ENCODE data around the gene FHAD1. TPM values are rescaled to one million over a fixed set of nuclear protein-coding genes. Genes with fewer than 3 reads are reported as not detected.

The FHAD1 gene
- total and polyA plus RNA-seq, 10 of the 15 experiments (the other 5 are each of a cell fraction or from before 2014, with no cell fraction given), result 0.09 to 1.0 (median 0.32) TPM; not detected in 2

DNA sequence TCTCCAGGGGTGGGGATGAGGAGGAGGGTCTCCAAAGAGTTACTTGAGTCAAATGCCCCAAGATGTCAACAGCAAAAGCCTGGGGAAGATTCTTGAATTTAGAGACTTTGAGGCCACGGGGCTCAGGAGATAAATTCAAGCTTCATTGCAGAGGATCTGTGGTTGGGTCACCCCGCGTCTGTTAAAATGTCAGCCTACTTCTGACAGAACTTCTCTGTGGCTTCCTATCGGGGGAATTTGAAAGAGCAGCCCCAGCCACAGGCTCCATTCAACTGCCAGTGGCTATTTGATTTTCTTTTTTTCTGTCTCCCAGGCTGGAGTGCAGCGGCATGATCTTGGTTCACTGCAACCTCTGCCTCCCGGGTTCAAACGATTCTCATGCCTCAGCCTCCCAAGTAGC lies 100.2 kb downstream of the FHAD1 start:
- TF ChIP-seq RUNX3 (IDR thresholded peaks at IDR 0.05; ENCODE audit: low read length) (peak; percentile 54), CHD4 (IDR thresholded peaks at IDR 0.05) (no peak), FOS (IDR thresholded peaks at IDR 0.05; ENCODE audit: borderline replicate concordance, extremely low read depth, insufficient read length) (no peak), TCF3 (IDR thresholded peaks at IDR 0.05; ENCODE audit: borderline replicate concordance, insufficient read depth, low read depth, low read length) (no peak), EZH2 (IDR thresholded peaks at IDR 0.05; ENCODE audit: borderline replicate concordance, control insufficient read depth, low read depth, low read length) (no peak)
- TF ChIP-seq, protein P1, sequence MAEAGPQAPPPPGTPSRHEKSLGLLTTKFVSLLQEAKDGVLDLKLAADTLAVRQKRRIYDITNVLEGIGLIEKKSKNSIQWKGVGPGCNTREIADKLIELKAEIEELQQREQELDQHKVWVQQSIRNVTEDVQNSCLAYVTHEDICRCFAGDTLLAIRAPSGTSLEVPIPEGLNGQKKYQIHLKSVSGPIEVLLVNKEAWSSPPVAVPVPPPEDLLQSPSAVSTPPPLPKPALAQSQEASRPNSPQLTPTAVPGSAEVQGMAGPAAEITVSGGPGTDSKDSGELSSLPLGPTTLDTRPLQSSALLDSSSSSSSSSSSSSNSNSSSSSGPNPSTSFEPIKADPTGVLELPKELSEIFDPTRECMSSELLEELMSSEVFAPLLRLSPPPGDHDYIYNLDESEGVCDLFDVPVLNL (IDR thresholded peaks at IDR 0.05; ENCODE audit: low read depth, low read length), result no peak
- POLR2A ChIA-PET, result interaction anchor here (1.1 kb wide), 1 partner anchor 70 kb away, joined by 3 read pairs; no protein-coding TSS in a partner anchor
- intact Hi-C loops (cut with micrococcal nuclease; ENCODE audit: unreplicated experiment) (no loop called here), in situ Hi-C loops (cut with MboI) (no loop called here)
- no peak overlapping the region for H3K4me2 ChIP-seq (ENCODE audit: control insufficient read depth, insufficient read depth)
- H3K4me1 ChIP-seq (ENCODE audit: control insufficient read depth, insufficient read depth, low read length), result peaks cover 20% of the 10 kb centered on the region
- SMC1A ChIA-PET (ENCODE audit: uncharacterized antibody, unreplicated experiment), result no interaction called here
- DNase-seq (ENCODE audit: low read depth, low spot score) (no peak), FAIRE-seq (no peak), ATAC-seq (no peak)
- H3K79me2 ChIP-seq (ENCODE audit: control insufficient read depth, insufficient read depth, low read length), result no peaks in the 10 kb centered on the region
- no peak overlapping the region for H3K4me3 ChIP-seq
- BruUV-seq (replicated peaks), result no TSS peak
- H3K27ac ChIP-seq (ENCODE audit: control insufficient read depth, insufficient read depth), result no peak overlapping the region
- no peak overlapping the region for H3K9ac ChIP-seq (ENCODE audit: control insufficient read depth, insufficient read depth, low read length)
- H3K36me3 ChIP-seq (ENCODE audit: control insufficient read depth in 2 of 2, insufficient read depth in 2 of 2, low read length in 1 of 2), result no peaks in the 10 kb centered on the region
- H2AFZ ChIP-seq (ENCODE audit: control insufficient read depth, low read depth, low read length), result no peak overlapping the region
- 56% methylated on average over 7 of the region's 7 CpGs for WGBS (ENCODE audit: insufficient coverage, insufficient replicate concordance, low lambda C conversion rate, missing lambda C conversion rate)
- no peaks in the 10 kb centered on the region; the same call in 2 of the 3 replicates for H3K9me3 ChIP-seq (replicated peaks; ENCODE audit: control insufficient read depth, insufficient read depth, low read length)
- RAD21 ChIA-PET (ENCODE audit: unreplicated experiment), result no interaction called here
- CTCF ChIA-PET, result interaction anchor here (0.7 to 1.5 kb wide), 2 partner anchors 12 to 22 kb away, joined by 4 read pairs; no protein-coding TSS in a partner anchor
- H3K27me3 ChIP-seq (replicated peaks in 1 of 2; ENCODE audit: control insufficient read depth in 2 of 2, insufficient read depth in 2 of 2, low read length in 1 of 2), result no peaks in the 10 kb centered on the region
- H4K20me1 ChIP-seq (ENCODE audit: control insufficient read depth, insufficient read depth), result no peaks in the 10 kb centered on the region

DNA sequence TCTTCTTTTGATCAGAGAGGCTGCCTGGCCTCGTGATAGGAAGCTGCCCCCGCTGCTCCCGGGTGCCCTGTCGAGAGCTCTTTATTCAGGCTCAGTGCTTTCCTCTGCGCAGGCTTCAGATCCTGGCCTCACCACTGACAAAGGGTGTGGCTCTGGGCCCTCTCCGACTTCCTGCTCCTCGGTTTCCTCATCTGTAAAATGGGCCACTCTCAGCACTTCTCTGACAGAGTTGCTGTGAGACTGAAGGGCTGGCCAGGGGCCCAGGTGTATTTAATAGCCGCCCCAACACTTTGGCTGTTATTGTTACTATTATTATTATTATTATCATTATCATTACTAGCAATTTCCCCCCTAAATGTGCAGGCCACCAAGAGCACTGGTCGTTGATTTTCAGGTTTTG lies 101.6 kb downstream of the FHAD1 start:
- in situ Hi-C loops (cut with MboI) (no loop called here), intact Hi-C loops (cut with micrococcal nuclease; ENCODE audit: unreplicated experiment) (no loop called here)
- DNase-seq (ENCODE audit: low read depth, low spot score) (no peak), ATAC-seq (no peak), FAIRE-seq (no peak)
- Histone ChIP-seq H3K4me2 (ENCODE audit: control insufficient read depth, insufficient read depth) (no peak overlapping the region), H4K20me1 (ENCODE audit: control insufficient read depth, insufficient read depth) (no peaks in the 10 kb centered on the region), H2AFZ (ENCODE audit: control insufficient read depth, low read depth, low read length) (no peak overlapping the region), H3K9me3 (replicated peaks; ENCODE audit: control insufficient read depth, insufficient read depth, low read length) (no peaks in the 10 kb centered on the region; the same call in 2 of the 3 replicates), H3K79me2 (ENCODE audit: control insufficient read depth, insufficient read depth, low read length) (no peaks in the 10 kb centered on the region), H3K27me3 (replicated peaks in 1 of 2; ENCODE audit: control insufficient read depth in 2 of 2, insufficient read depth in 2 of 2, low read length in 1 of 2) (no peaks in the 10 kb centered on the region), H3K36me3 (ENCODE audit: control insufficient read depth in 2 of 2, insufficient read depth in 2 of 2, low read length in 1 of 2) (no peaks in the 10 kb centered on the region), H3K4me1 (ENCODE audit: control insufficient read depth, insufficient read depth, low read length) (peaks cover 20% of the 10 kb centered on the region), H3K27ac (ENCODE audit: control insufficient read depth, insufficient read depth) (no peak overlapping the region), H3K9ac (ENCODE audit: control insufficient read depth, insufficient read depth, low read length) (no peak overlapping the region), H3K4me3 (no peak overlapping the region)
- ChIA-PET RAD21 (ENCODE audit: unreplicated experiment) (no interaction called here), CTCF (no interaction called here), POLR2A (no interaction called here), SMC1A (ENCODE audit: uncharacterized antibody, unreplicated experiment) (interaction anchor here (0.5 kb wide), 1 partner anchor 101 kb away, joined by 3 read pairs; no protein-coding TSS in a partner anchor)
- 52% methylated on average over 9 of the region's 9 CpGs for WGBS (ENCODE audit: insufficient coverage, insufficient replicate concordance, low lambda C conversion rate, missing lambda C conversion rate)
- BruUV-seq (replicated peaks), result no TSS peak
- TF ChIP-seq, protein P2, sequence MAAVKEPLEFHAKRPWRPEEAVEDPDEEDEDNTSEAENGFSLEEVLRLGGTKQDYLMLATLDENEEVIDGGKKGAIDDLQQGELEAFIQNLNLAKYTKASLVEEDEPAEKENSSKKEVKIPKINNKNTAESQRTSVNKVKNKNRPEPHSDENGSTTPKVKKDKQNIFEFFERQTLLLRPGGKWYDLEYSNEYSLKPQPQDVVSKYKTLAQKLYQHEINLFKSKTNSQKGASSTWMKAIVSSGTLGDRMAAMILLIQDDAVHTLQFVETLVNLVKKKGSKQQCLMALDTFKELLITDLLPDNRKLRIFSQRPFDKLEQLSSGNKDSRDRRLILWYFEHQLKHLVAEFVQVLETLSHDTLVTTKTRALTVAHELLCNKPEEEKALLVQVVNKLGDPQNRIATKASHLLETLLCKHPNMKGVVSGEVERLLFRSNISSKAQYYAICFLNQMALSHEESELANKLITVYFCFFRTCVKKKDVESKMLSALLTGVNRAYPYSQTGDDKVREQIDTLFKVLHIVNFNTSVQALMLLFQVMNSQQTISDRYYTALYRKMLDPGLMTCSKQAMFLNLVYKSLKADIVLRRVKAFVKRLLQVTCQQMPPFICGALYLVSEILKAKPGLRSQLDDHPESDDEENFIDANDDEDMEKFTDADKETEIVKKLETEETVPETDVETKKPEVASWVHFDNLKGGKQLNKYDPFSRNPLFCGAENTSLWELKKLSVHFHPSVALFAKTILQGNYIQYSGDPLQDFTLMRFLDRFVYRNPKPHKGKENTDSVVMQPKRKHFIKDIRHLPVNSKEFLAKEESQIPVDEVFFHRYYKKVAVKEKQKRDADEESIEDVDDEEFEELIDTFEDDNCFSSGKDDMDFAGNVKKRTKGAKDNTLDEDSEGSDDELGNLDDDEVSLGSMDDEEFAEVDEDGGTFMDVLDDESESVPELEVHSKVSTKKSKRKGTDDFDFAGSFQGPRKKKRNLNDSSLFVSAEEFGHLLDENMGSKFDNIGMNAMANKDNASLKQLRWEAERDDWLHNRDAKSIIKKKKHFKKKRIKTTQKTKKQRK (IDR thresholded peaks at IDR 0.05; ENCODE audit: low read depth, low read length), result no peak
- no peak for TF ChIP-seq NFXL1 (IDR thresholded peaks at IDR 0.05; ENCODE audit: borderline replicate concordance)
- TF ChIP-seq SIX5 (IDR thresholded peaks at IDR 0.05; ENCODE audit: low read depth, low read length, severe bottlenecking), result no peak
- TF ChIP-seq FOXM1 (IDR thresholded peaks at IDR 0.05; ENCODE audit: low read depth, low read length), result no peak
- TF ChIP-seq, protein P3, sequence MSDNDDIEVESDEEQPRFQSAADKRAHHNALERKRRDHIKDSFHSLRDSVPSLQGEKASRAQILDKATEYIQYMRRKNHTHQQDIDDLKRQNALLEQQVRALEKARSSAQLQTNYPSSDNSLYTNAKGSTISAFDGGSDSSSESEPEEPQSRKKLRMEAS (IDR thresholded peaks at IDR 0.05; ENCODE audit: low read depth, low read length), result no peak
- TF ChIP-seq, protein P1 (IDR thresholded peaks at IDR 0.05; ENCODE audit: low read depth, low read length), result no peak
- TF ChIP-seq MEF2A (IDR thresholded peaks at IDR 0.05; ENCODE audit: insufficient read depth, low read depth, low read length), result no peak
